Karpas-422 (cell line): ENCODE results near the gene CIB2. TPM values are rescaled to one million over a fixed set of nuclear protein-coding genes. Genes with fewer than 3 reads are reported as not detected.

Source experiments
- DNase-seq: peaks from one replicate; pipeline ENCODE4 v3.0.0-alpha.2; 2015
- H2AFZ ChIP-seq: fragments of 200-600 bp; sonication (generic); 2 replicates; pipeline ENCODE4 v1.6.1; 2014; ENCODE audit warnings: antibody characterized with exemption, low read length, mixed read lengths
- H3K27ac ChIP-seq: fragments of 200-600 bp; sonication (generic); 2 replicates; pipeline ENCODE4 v1.5.1; 2014; ENCODE audit warnings: mild to moderate bottlenecking, low read length, moderate library complexity
- H3K27me3 ChIP-seq: fragments of 200-600 bp; sonication (generic); 2 replicates; pipeline ENCODE4 v1.6.1; 2014; ENCODE audit warnings: low read length, mixed read lengths
- H3K36me3 ChIP-seq: fragments of 200-600 bp; sonication (generic); 2 replicates; pipeline ENCODE4 v1.6.1; 2014; ENCODE audit warnings: low read length, mixed read lengths; ENCODE audit not compliant: insufficient read depth
- H3K4me1 ChIP-seq: fragments of 200-600 bp; sonication (generic); 2 replicates; pipeline ENCODE4 v1.6.1; 2014; ENCODE audit warnings: mild to moderate bottlenecking, low read length, mixed read lengths
- H3K4me2 ChIP-seq: fragments of 200-600 bp; sonication (generic); 2 replicates; pipeline ENCODE4 v1.6.1; 2014; ENCODE audit warnings: low read length, low read depth, mild to moderate bottlenecking; ENCODE audit not compliant: poor library complexity, severe bottlenecking
- H3K4me3 ChIP-seq: fragments of 200-600 bp; sonication (generic); 2 replicates; pipeline ENCODE4 v1.5.1; 2014; ENCODE audit warnings: mild to moderate bottlenecking, antibody characterized with exemption, low read length, mixed read lengths
- H3K79me2 ChIP-seq: fragments of 200-600 bp; sonication (generic); 2 replicates; pipeline ENCODE4 v1.6.1; 2014; ENCODE audit warnings: mild to moderate bottlenecking, low read length, mixed read lengths
- H3K9ac ChIP-seq: fragments of 200-600 bp; sonication (generic); 2 replicates; pipeline ENCODE4 v1.6.0; 2014; ENCODE audit warnings: low read length
- H3K9me2 ChIP-seq: fragments of 200-600 bp; sonication (generic), shearing (Covaris generic); replicated peaks from 2 replicates; pipeline ENCODE4 v1.6.0; 2014; ENCODE audit warnings: mild to moderate bottlenecking, low read length, moderate library complexity; ENCODE audit not compliant: insufficient read depth
- H3K9me3 ChIP-seq: fragments of 300-700, 200-600 bp; sonication (generic); 2 replicates; pipeline ENCODE4 v1.6.1; 2014; ENCODE audit warnings: low read length, mixed read lengths
- H4K20me1 ChIP-seq: fragments of 200-600 bp; sonication (generic); 2 replicates; pipeline ENCODE4 v1.6.1; 2014; ENCODE audit warnings: mild to moderate bottlenecking, antibody characterized with exemption, low read length, low read depth; ENCODE audit not compliant: insufficient read depth
- total RNA-seq: library from RNA; depleted of rRNA; stranded (reverse); fragments of >200 nt; shearing (Covaris generic); gene quantifications from 2 replicates; pipeline ENCODE4 v1.2.3, GENCODE V29; 2014; ENCODE audit warnings: low replicate concordance; rRNA removed

The CIB2 gene
- 1.1 and 4.4 TPM in 2 replicates for total RNA-seq

DNA sequence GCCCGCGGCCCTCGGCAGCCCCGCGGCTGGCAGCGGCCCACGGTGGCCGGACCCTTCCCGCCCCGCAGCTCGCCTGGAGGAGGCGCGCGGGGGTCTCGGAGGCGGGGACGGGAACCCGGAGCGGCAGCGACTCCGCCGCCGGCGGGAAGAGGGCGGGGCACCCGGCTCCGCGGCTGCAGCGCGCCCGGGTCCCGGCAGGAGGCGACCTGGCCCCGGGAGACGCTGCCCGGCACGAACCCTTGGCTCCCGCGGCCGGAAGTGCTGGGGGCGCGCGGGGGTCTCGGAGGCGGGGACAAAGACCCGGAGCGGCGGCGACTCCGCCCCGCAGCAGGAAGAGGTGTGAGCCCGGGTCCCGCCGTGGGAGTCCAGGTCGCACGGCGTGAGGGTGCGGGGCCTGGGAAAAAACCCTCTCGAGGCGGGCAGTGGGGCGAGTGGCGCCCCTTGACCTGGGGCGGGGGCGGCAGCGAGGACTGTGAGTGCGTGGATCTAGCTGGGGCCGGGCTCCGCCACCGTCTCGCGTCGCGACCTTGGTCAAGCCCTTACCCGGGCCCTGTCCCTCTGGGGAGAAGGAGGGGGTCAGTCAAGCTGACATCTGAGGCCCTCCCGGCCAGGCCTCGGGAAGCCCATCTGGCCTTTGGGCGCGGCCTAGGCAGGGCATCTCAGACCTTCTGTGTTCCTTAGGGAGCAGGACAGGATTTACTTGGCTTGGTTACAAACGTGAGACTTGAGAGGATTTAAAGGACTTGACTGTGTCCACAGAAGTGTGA is at the start of gene CIB2:
TSS of gene CIB2 (minus strand) at position 151 of the 767 bp plus-strand sequence. CDS start 230 bp downstream, outside the sequence.
- Histone ChIP-seq H2AFZ (peak within 1 kb of the TSS; percentile 97), H4K20me1 (no peaks in the 10 kb centered on the region), H3K4me2 (peak within 1 kb of the TSS; percentile 86), H3K27me3 (no peaks in the 10 kb centered on the region), H3K36me3 (no peaks in the 10 kb centered on the region), H3K4me3 (peak within 1 kb of the TSS; percentile 83), H3K79me2 (no peaks in the 10 kb centered on the region), H3K27ac (no peak within 1 kb of the TSS), H3K9me3 (no peaks in the 10 kb centered on the region), H3K4me1 (peaks cover 14% of the 10 kb centered on the region), H3K9ac (peak within 1 kb of the TSS; percentile 87), H3K9me2 (no peaks in the 10 kb centered on the region)
- peak; percentile 91 for DNase-seq

GRCh38 chr15:78179906-78180305 is 48.7 kb upstream of the CIB2 start:
- no peak overlapping the region for H3K4me3 ChIP-seq
- H3K9ac ChIP-seq, result no peak overlapping the region
- no peak overlapping the region for H3K27ac ChIP-seq
- H3K9me2 ChIP-seq, result no peaks in the 10 kb centered on the region
- H3K9me3 ChIP-seq, result no peaks in the 10 kb centered on the region
- H2AFZ ChIP-seq, result no peak overlapping the region
- H4K20me1 ChIP-seq, result no peaks in the 10 kb centered on the region
- no peaks in the 10 kb centered on the region for H3K4me1 ChIP-seq
- no peaks in the 10 kb centered on the region for H3K36me3 ChIP-seq
- no peak overlapping the region for H3K4me2 ChIP-seq
- H3K79me2 ChIP-seq, result no peaks in the 10 kb centered on the region
- no peaks in the 10 kb centered on the region for H3K27me3 ChIP-seq
- DNase-seq, result no peak

GRCh38 chr15:78179286-78179840 is 48.1 kb upstream of the CIB2 start:
- Histone ChIP-seq H3K9me3 (no peaks in the 10 kb centered on the region), H3K9ac (no peak overlapping the region), H3K27ac (no peak overlapping the region), H3K27me3 (no peaks in the 10 kb centered on the region), H3K9me2 (no peaks in the 10 kb centered on the region), H3K4me3 (no peak overlapping the region), H3K4me1 (no peaks in the 10 kb centered on the region), H4K20me1 (no peaks in the 10 kb centered on the region), H3K79me2 (no peaks in the 10 kb centered on the region), H3K4me2 (no peak overlapping the region), H3K36me3 (no peaks in the 10 kb centered on the region), H2AFZ (no peak overlapping the region)
- DNase-seq, result no peak

- H3K4me1 ChIP-seq, result no peaks in the 10 kb centered on the region
- H3K36me3 ChIP-seq, result no peaks in the 10 kb centered on the region
- H3K4me3 ChIP-seq, result no peak overlapping the region
- H3K9me2 ChIP-seq, result no peaks in the 10 kb centered on the region
- no peak for DNase-seq
- no peaks in the 10 kb centered on the region for H4K20me1 ChIP-seq
- H3K79me2 ChIP-seq, result no peaks in the 10 kb centered on the region
- no peak overlapping the region for H3K27ac ChIP-seq
- no peaks in the 10 kb centered on the region for H3K9me3 ChIP-seq
- H2AFZ ChIP-seq, result no peak overlapping the region
- H3K9ac ChIP-seq, result no peak overlapping the region
- no peaks in the 10 kb centered on the region for H3K27me3 ChIP-seq
- H3K4me2 ChIP-seq, result no peak overlapping the region
Observed at GRCh38 chr15:78178064-78178463, 46.8 kb upstream of the CIB2 start.

DNA sequence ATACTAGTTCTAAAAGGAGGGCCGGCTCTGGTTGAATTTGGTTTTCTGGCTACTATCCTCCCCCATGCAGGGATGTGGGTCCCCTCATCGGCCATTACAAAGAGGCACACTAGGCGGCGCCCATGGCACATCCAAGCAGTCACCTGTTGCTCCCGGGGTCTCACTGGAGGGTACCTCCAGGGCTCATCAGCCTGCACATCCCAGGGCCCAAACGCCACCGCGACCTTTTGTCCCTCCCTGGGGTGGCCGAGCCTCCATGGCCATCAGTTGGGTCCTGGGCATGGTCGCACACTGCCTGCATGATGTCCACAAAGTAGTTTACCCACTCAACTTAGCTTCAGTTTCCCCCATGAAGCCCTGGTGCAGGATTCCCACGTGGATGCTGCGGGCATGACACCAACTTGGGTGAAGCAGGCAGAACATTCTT is 46.2 kb upstream of the CIB2 start:
- H3K9me2 ChIP-seq, result no peaks in the 10 kb centered on the region
- peak; percentile 75 for DNase-seq
- H3K4me2 ChIP-seq, result no peak overlapping the region
- H2AFZ ChIP-seq, result no peak overlapping the region
- no peaks in the 10 kb centered on the region for H4K20me1 ChIP-seq
- H3K9me3 ChIP-seq, result no peaks in the 10 kb centered on the region
- no peak overlapping the region for H3K9ac ChIP-seq
- H3K4me1 ChIP-seq, result no peaks in the 10 kb centered on the region
- no peaks in the 10 kb centered on the region for H3K27me3 ChIP-seq
- H3K4me3 ChIP-seq, result no peak overlapping the region
- no peaks in the 10 kb centered on the region for H3K79me2 ChIP-seq
- H3K27ac ChIP-seq, result no peak overlapping the region
- peaks cover under 1% of the 10 kb centered on the region; the same call in 1 of the 2 replicates for H3K36me3 ChIP-seq

DNA sequence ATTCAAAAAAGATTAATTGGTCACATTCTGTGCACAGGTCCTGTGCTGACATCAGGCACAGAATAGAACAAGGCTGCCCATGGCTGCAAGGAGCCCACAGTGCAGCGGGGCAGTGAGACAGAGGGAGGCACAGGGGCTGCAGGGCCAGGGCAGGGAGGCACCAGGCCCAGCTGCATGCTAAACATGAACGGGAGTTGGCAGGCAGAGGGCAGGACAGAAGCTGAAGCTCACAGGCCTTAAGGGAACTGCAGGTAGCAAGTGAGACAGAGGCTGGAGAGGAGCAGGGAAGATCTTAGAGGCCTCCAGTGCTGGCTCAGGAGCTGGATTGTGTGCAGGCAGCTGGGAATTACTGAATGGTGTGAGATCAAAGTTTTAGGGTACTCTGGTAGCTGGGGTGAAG is 44.1 kb upstream of the CIB2 start:
- Histone ChIP-seq H3K36me3 (peaks cover 21% of the 10 kb centered on the region), H3K27ac (no peak overlapping the region), H2AFZ (no peak overlapping the region), H3K9me2 (no peaks in the 10 kb centered on the region), H3K4me3 (no peak overlapping the region), H4K20me1 (no peaks in the 10 kb centered on the region), H3K27me3 (no peaks in the 10 kb centered on the region), H3K9me3 (no peaks in the 10 kb centered on the region), H3K4me2 (no peak overlapping the region), H3K4me1 (no peaks in the 10 kb centered on the region), H3K9ac (no peak overlapping the region), H3K79me2 (no peaks in the 10 kb centered on the region)
- no peak for DNase-seq

GRCh38 chr15:78174401-78174800 is 43.2 kb upstream of the CIB2 start:
- Histone ChIP-seq H3K9ac (no peak overlapping the region), H2AFZ (no peak overlapping the region), H3K27ac (no peak overlapping the region), H3K36me3 (peaks cover 27% of the 10 kb centered on the region), H3K9me3 (no peaks in the 10 kb centered on the region), H3K79me2 (no peaks in the 10 kb centered on the region), H3K4me3 (no peak overlapping the region), H4K20me1 (no peaks in the 10 kb centered on the region), H3K4me2 (no peak overlapping the region), H3K27me3 (no peaks in the 10 kb centered on the region), H3K9me2 (no peaks in the 10 kb centered on the region), H3K4me1 (no peaks in the 10 kb centered on the region)
- no peak for DNase-seq

DNA sequence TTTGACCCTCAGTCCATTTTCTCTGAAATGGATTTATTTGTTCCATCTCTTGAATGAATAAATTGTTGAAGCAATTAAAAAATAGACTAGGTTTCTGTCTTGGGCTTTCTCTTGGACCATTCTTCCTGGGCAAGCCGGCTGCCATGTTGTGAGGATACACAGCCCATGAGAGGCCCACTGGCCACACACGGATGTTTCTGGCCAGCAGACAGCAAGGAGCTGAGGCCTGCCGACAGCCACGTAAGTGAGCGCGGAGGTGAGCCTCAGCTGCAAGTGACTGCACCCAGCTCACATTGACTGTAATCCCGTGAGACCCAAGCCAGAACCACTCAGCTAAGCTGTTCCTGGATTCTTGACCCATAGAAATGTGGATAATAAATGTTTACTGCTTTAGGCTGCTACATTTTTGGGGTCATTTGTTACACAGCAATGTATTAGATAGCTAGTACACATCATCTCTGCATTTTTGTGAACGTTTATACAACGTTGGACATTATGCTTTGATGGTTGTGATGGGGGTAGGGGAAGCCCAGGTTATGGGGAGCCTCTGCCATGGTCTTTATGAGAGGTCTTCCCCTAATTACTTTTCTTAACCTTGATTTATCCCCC is 40.7 kb upstream of the CIB2 start:
- H3K79me2 ChIP-seq, result no peaks in the 10 kb centered on the region
- no peak overlapping the region for H3K27ac ChIP-seq
- no peaks in the 10 kb centered on the region for H3K27me3 ChIP-seq
- H3K36me3 ChIP-seq, result peaks cover 48% of the 10 kb centered on the region
- no peaks in the 10 kb centered on the region for H4K20me1 ChIP-seq
- no peaks in the 10 kb centered on the region for H3K9me2 ChIP-seq
- H3K9me3 ChIP-seq, result no peaks in the 10 kb centered on the region
- no peak overlapping the region for H3K4me2 ChIP-seq
- DNase-seq, result no peak
- no peaks in the 10 kb centered on the region for H3K4me1 ChIP-seq
- no peak overlapping the region for H3K4me3 ChIP-seq
- H3K9ac ChIP-seq, result no peak overlapping the region
- no peak overlapping the region for H2AFZ ChIP-seq
